ENCODE measurements around the gene CYBRD1. TPM values are rescaled to one million over a fixed set of nuclear protein-coding genes. Genes with fewer than 3 reads are reported as not detected.
A peak's percentile ranks its signal among the peaks of the same experiment; 100 is the strongest.

The CYBRD1 gene
- total and polyA plus RNA-seq, 10 of the 15 experiments (the other 5 are each of a cell fraction or from before 2014, with no cell fraction given), result 10.8 to 51.9 (median 29.6) TPM

DNA sequence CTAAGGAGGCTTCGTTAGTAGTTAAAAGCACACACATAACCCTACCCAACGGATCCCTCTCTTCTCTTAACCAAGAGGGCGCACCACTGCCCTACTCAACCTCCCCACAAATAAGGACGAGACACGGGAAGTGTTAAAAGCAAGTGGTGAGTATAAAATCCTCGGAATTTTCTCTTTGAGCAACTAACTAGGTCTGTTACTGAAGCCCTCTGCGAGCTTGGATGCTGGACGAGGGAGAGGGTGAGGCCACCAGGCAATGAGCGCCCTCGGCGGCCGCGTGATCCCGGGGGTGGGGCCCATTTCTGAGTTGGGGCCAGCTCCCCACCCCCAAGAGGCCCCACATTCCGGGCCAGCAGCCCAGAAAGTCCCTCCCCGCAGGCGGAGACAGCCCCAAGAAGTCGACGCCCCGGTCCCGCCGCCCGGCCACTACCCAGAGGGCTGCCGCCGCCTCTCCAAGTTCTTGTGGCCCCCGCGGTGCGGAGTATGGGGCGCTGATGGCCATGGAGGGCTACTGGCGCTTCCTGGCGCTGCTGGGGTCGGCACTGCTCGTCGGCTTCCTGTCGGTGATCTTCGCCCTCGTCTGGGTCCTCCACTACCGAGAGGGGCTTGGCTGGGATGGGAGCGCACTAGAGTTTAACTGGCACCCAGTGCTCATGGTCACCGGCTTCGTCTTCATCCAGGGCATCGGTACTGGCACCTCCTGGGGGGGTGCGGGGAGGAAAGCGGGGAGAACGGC is at the start of gene CYBRD1 (continued):
- TF ChIP-seq CEBPZ (IDR thresholded peaks at IDR 0.05; ENCODE audit: low read depth, low read length), result no peak
- no peak for TF ChIP-seq TCF3 (IDR thresholded peaks at IDR 0.05; ENCODE audit: borderline replicate concordance, insufficient read depth, low read depth, low read length)
- TF ChIP-seq, protein P1, sequence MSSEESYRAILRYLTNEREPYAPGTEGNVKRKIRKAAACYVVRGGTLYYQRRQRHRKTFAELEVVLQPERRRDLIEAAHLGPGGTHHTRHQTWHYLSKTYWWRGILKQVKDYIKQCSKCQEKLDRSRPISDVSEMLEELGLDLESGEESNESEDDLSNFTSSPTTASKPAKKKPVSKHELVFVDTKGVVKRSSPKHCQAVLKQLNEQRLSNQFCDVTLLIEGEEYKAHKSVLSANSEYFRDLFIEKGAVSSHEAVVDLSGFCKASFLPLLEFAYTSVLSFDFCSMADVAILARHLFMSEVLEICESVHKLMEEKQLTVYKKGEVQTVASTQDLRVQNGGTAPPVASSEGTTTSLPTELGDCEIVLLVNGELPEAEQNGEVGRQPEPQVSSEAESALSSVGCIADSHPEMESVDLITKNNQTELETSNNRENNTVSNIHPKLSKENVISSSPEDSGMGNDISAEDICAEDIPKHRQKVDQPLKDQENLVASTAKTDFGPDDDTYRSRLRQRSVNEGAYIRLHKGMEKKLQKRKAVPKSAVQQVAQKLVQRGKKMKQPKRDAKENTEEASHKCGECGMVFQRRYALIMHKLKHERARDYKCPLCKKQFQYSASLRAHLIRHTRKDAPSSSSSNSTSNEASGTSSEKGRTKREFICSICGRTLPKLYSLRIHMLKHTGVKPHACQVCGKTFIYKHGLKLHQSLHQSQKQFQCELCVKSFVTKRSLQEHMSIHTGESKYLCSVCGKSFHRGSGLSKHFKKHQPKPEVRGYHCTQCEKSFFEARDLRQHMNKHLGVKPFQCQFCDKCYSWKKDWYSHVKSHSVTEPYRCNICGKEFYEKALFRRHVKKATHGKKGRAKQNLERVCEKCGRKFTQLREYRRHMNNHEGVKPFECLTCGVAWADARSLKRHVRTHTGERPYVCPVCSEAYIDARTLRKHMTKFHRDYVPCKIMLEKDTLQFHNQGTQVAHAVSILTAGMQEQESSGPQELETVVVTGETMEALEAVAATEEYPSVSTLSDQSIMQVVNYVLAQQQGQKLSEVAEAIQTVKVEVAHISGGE (CRISPR knock-in tag; IDR thresholded peaks at IDR 0.05), result no peak
- TF ChIP-seq CBFB (IDR thresholded peaks at IDR 0.05; ENCODE audit: low read depth), result no peak
- TF ChIP-seq MTA3 (IDR thresholded peaks at IDR 0.05; ENCODE audit: borderline replicate concordance, low read length), result no peak
- TF ChIP-seq EED (IDR thresholded peaks at IDR 0.05; ENCODE audit: low read depth), result 0 out of 2 replicates have a peak, but pooled peaks have one; percentile 24
- TF ChIP-seq JUND (IDR thresholded peaks at IDR 0.05; ENCODE audit: low read depth, low read length), result no peak
- no peak for TF ChIP-seq SREBF1 (IDR thresholded peaks at IDR 0.05; ENCODE audit: low read length)
- TF ChIP-seq, protein P2, sequence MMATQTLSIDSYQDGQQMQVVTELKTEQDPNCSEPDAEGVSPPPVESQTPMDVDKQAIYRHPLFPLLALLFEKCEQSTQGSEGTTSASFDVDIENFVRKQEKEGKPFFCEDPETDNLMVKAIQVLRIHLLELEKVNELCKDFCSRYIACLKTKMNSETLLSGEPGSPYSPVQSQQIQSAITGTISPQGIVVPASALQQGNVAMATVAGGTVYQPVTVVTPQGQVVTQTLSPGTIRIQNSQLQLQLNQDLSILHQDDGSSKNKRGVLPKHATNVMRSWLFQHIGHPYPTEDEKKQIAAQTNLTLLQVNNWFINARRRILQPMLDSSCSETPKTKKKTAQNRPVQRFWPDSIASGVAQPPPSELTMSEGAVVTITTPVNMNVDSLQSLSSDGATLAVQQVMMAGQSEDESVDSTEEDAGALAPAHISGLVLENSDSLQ (IDR thresholded peaks at IDR 0.05), result no peak
- TF ChIP-seq, protein P3, sequence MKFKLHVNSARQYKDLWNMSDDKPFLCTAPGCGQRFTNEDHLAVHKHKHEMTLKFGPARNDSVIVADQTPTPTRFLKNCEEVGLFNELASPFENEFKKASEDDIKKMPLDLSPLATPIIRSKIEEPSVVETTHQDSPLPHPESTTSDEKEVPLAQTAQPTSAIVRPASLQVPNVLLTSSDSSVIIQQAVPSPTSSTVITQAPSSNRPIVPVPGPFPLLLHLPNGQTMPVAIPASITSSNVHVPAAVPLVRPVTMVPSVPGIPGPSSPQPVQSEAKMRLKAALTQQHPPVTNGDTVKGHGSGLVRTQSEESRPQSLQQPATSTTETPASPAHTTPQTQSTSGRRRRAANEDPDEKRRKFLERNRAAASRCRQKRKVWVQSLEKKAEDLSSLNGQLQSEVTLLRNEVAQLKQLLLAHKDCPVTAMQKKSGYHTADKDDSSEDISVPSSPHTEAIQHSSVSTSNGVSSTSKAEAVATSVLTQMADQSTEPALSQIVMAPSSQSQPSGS (IDR thresholded peaks at IDR 0.05; ENCODE audit: low read length), result no peak
- TF ChIP-seq CUX1 (IDR thresholded peaks at IDR 0.05; ENCODE audit: insufficient replicate concordance, low read depth, low read length), result no peak
- TF ChIP-seq MYC (IDR thresholded peaks at IDR 0.05; ENCODE audit: insufficient read depth, insufficient read length, insufficient replicate concordance, low read length, severe bottlenecking), result no peak
- peak; percentile 61 for TF ChIP-seq RAD51 (IDR thresholded peaks at IDR 0.05)
